GM18505 (cell line): ENCODE measurements around the gene DLL4.

Source experiments
- ATAC-seq: cut with Tn5 transposase; IDR thresholded peaks from one replicate; pipeline ENCODE4 v1.9.1; 2021; ENCODE audit not compliant: unreplicated experiment
- POLR2A ChIP-seq: IDR thresholded peaks from 4 replicates; pipeline ENCODE4 v1.6.1; 2011; ENCODE audit warnings: borderline replicate concordance; ENCODE audit not compliant: insufficient read depth, insufficient read length; ENCODE audit errors: extremely low read depth

Gene DLL4

DNA sequence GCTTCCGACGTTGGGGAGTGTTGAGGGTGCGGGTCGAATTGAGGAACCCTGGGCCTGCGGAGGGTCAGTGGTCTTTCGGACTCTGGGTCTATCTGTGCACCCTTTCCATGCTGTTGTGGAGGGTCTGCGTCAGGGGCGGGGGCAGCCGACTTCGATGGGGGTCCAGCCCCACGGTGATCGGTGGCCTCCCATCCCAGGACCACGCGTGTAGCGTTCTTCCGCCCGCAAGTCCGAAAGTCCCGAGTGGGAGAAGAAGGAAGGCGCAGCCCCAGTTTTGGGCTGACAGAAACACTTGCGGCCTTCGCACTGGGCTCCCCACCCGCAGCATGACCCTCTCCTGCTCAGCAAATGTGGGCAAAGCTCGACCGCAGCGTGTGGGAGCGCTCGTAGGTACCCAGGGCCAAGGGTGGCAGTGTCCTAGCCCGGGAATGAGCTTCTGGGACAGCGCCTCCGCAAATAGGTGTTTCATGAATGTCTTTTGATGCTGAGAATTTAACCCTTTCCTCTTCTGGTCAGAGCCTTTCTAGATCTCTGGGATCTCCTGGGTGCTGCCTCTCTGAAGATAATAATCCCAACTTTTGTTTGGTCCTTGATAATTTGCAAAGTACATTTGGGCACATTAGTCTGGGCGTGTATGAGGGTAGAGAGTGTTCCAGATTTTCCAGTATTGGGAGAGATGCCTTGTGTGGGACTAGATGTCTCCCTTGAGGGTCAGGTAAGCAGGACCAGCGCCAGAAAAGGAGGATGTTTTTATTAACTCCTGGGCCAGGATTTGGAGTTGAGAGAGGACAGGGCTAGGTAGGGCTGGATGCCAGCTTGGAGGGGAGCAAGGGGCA is 2.3 kb upstream of the DLL4 start:
- TF ChIP-seq POLR2A, result no peak
- no peak for ATAC-seq

DNA sequence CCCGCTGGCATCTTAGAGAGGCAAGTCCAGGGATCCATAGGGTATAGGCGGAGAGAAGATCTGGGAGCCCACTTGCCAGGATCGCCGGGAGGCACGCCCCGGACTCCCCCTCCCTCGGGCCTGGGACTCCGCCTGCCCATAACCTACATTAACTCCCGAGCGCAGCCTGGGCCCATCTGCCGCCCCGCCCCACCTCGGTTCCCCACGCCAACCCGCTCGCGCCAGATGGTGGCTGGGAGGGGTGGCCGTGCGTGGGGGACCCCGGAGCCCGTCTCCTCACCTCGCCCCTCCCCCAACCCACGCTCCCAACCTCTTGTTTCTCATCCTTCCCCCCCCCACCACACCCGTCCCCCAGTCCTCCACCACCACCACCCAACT is 1.7 kb upstream of the DLL4 start:
- no peak for TF ChIP-seq POLR2A

DNA sequence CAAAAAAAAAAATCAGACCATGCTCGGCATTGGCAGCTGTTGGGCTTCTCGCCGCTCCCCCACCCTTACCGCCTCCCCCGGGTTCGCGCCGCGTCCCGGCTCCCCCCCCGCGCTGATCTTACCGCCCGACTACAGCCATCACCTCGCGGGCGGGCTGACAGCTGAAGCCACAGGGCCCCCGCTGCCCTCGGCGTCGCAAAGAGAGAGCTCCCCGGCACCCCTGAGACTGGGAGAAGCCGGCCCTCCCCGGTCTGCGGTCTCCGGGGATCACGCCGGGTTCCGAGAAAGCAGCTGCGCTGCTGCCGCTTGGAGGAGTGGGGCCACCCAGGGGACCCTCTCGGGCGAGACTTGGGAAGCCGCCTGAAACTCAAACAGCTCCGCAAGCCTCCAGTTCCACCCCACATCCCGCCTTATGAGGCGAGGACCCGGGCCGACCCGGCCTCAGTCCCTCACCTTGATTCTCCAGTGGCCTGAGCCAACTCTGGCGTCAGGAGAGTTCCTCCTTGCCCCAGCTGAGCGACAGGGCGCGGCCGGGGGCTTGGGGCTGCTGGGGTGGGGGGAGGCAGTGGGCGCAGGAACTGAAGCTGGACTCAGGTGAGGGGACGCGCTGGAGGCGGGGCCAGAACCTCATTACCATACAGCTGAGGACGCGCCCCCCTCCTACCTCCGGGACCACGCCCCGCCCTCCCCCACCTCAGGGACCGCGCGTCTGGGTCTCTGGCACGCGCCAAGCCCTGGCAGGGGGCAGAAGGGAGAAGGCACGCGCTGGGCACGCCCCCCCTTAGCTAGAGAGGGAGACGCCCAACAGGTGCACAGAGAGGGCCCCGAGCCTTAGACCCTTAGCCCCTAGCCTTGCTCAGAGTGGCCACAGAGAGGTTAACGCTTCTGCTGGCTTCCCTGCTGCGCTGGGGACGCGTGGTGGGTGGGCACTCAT is 1.0 kb upstream of the DLL4 start:
- TF ChIP-seq POLR2A, result no peak
- ATAC-seq, result no peak

More for the DNA sequence above, 1.7 kb upstream of the DLL4 start:
- ATAC-seq, result no peak

DNA sequence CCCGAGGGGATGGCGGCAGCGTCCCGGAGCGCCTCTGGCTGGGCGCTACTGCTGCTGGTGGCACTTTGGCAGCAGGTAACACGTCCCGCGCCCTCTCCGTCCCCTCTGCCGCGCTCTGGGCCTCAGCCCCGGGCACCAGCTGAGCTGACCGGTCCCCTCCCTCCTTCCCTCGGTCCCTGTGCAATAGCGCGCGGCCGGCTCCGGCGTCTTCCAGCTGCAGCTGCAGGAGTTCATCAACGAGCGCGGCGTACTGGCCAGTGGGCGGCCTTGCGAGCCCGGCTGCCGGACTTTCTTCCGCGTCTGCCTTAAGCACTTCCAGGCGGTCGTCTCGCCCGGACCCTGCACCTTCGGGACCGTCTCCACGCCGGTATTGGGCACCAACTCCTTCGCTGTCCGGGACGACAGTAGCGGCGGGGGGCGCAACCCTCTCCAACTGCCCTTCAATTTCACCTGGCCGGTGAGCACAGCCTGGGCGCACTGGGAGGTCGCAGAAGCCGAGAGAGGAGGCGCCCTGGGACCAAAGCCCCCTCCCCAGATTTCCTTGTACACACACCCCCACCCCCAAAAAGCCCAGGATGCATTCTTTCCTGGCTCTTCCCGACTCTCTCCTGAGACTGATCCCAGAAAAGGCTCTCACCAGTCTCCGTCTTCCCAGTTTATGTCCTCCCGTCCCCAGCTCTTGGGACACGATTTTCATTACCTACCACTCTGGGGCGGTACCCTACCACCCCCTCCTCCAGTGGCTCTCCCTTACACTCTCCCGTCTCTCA is 705 bp downstream of the DLL4 start:
- no peak for ATAC-seq
- TF ChIP-seq POLR2A, result no peak

DNA sequence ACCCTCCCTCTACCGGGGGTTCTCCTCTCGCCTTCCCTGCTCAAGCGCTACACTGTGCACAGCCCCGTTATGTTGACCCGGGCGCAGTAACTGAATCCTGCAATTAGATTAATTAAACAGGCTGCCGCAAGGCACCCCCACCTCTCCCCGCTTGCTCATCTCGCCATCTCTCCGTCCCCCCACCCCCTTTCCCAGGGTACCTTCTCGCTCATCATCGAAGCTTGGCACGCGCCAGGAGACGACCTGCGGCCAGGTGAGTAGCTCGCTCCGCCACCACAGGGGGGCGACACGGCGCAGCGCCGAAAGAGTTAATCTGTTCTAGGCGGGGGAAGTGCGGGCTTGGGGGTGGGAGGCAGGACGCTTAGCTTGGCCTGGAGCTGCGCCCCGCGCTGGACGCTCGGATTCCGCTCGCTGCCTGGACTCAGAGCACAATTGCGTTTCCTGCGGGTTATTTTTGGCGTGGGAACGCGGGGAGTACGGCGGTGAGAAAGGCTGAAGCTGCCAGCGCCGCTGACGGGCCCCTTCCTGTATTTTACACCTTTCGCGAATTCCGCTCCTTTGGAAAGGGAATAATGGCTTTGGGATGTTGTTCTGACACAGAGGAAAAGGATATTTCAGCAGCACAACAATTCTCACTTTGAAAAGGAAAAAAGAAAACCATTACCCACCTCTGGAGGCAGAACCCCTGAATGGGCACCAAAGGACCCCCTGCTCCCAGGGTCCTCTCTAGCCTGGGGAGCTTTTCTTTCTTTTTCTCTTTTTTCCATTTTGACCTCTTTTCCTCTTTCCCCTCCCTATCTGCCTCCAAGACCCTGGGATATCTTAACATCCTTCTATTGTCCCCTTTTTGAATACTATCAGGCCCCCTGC is 1.5 kb downstream of the DLL4 start:
- ATAC-seq, result no peak
- no peak for TF ChIP-seq POLR2A

GRCh38 chr15:40931300-40932142 is 2.4 kb downstream of the DLL4 start:
- no peak for ATAC-seq
- no peak for TF ChIP-seq POLR2A

DNA sequence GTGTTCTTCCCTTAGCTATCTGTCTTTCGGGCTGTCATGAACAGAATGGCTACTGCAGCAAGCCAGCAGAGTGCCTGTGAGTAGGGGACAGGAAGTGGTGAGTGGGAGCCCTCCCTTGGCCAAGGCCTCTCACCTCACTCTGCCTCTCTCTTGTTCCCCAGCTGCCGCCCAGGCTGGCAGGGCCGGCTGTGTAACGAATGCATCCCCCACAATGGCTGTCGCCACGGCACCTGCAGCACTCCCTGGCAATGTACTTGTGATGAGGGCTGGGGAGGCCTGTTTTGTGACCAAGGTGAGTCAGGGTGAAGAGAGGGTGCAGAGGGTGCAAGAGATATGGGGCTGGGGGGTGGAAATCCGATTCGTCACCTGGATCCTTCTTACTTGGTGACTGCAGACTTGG is 3.0 kb downstream of the DLL4 start:
- no peak for ATAC-seq
- TF ChIP-seq POLR2A, result no peak

DNA sequence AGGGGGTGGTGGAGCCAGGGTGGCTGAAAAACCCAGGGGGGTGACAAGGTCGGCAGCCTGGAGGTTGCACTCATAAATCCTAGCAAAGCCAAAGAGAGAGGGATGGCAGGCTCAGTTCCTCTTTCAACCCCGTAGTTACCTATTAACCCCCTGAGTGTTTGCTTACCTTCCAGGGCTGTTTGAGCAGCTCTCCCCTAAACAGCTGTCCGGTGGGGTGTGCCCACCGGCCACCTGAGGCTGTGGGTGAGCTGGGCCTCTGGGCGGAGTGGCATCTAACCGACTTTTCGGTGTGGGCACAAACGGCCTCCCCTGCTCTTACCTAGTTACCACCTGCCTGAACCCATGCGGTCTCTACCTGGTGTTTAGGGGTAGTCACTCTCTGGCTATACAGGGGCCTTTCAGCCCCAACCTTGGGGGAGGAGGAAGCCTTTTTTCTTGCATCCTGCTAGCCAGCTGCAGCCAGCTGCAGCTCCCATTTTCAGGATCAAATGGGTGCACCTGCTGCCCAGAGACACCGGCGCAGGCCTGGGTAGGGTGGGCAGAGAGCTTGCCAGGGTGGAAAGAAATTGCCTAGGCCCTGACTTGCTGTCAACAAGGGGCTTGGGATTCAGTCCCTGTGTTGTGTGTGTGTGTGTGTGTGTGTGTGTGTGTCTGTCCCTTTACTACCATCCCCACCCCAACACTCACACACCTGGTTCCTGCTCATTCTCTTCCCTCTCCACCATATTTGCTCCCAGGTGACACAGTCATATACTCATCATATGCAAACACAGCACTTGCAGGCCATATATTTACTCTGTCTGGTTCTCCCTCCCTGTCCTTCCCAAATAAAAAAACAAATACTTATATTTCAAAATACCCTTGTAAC is 3.7 kb downstream of the DLL4 start:
- TF ChIP-seq POLR2A, result no peak
- no peak for ATAC-seq

DNA sequence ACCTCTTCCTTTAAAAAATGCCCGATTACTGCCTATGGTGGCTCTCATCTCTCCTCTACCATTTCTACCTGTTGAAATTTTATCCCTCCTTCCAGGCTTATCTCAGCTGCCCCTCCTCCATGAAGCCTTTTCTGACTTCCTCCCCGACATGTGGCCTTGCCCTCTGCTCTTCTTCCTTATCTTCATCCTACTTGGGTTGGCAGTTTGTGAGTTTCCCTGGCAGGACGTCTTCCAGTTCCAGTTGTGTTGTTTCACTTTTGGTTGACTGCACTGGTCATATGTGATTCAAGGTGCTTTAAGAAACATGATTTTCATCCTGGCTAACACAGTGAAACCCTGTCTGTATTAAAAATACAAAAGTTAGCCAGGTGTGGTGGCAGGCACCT is 4.4 kb downstream of the DLL4 start:
- no peak for TF ChIP-seq POLR2A
- ATAC-seq, result no peak

GRCh38 chr15:40934457-40934856 is 5.3 kb downstream of the DLL4 start:
- no peak for TF ChIP-seq POLR2A
- no peak for ATAC-seq

DNA sequence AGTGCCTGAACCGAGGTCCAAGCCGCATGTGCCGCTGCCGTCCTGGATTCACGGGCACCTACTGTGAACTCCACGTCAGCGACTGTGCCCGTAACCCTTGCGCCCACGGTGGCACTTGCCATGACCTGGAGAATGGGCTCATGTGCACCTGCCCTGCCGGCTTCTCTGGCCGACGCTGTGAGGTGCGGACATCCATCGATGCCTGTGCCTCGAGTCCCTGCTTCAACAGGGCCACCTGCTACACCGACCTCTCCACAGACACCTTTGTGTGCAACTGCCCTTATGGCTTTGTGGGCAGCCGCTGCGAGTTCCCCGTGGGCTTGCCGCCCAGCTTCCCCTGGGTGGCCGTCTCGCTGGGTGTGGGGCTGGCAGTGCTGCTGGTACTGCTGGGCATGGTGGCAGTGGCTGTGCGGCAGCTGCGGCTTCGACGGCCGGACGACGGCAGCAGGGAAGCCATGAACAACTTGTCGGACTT is 7.1 kb downstream of the DLL4 start:
- no peak for ATAC-seq
- no peak for TF ChIP-seq POLR2A
